ENCODE results near the gene B3GNT2.
"Not testable (repeated sequence)": the region's sequence is repeated elsewhere in the genome, so short reads cannot be mapped to it uniquely, and the experiment has no call there.

B3GNT2 gene

GRCh38 chr2:62152000-62152399 is 43.9 kb upstream of the B3GNT2 start:
- TF ChIP-seq CTCF (IDR thresholded peaks at IDR 0.05; ENCODE audit: low read depth, low read length) = no peak
- DNase-seq = no peak
- H3K9me3 ChIP-seq (ENCODE audit: severe bottlenecking) = peaks cover 4% of the 10 kb centered on the region
- H3K27me3 ChIP-seq (ENCODE audit: insufficient read depth, low read depth, severe bottlenecking) = no peaks in the 10 kb centered on the region
- H3K36me3 ChIP-seq = no peaks in the 10 kb centered on the region
- H3K27ac ChIP-seq = no peak overlapping the region
- H3K4me3 ChIP-seq (ENCODE audit: low read depth, low read length) = no peak overlapping the region

- Histone ChIP-seq H3K4me3 (ENCODE audit: low read depth, low read length) (no peak overlapping the region), H3K9me3 (ENCODE audit: severe bottlenecking) (peaks cover 4% of the 10 kb centered on the region), H3K36me3 (no peaks in the 10 kb centered on the region), H3K27me3 (ENCODE audit: insufficient read depth, low read depth, severe bottlenecking) (peaks cover 9% of the 10 kb centered on the region), H3K27ac (no peak overlapping the region)
- no peak for TF ChIP-seq CTCF (IDR thresholded peaks at IDR 0.05; ENCODE audit: low read depth, low read length)
- no peak for DNase-seq
Observed at GRCh38 chr2:62156861-62157496, 38.9 kb upstream of the B3GNT2 start.

GRCh38 chr2:62158444-62159121 is 37.3 kb upstream of the B3GNT2 start:
- no peak for TF ChIP-seq CTCF (IDR thresholded peaks at IDR 0.05; ENCODE audit: low read depth, low read length)
- no peak overlapping the region for H3K4me3 ChIP-seq (ENCODE audit: low read depth, low read length)
- peaks cover 17% of the 10 kb centered on the region for H3K27me3 ChIP-seq (ENCODE audit: insufficient read depth, low read depth, severe bottlenecking)

GRCh38 chr2:62160691-62161090 is 35.2 kb upstream of the B3GNT2 start:
- H3K4me3 ChIP-seq (ENCODE audit: low read depth, low read length); H3K36me3 ChIP-seq; DNase-seq; H3K27ac ChIP-seq; H3K9me3 ChIP-seq (ENCODE audit: severe bottlenecking): not testable (repeated sequence)
- peaks cover 34% of the 10 kb centered on the region for H3K27me3 ChIP-seq (ENCODE audit: insufficient read depth, low read depth, severe bottlenecking)

More at GRCh38 chr2:62158444-62159121, 37.3 kb upstream of the B3GNT2 start:
- Histone ChIP-seq H3K27ac (no peak overlapping the region), H3K9me3 (ENCODE audit: severe bottlenecking) (peaks cover 4% of the 10 kb centered on the region), H3K36me3 (no peaks in the 10 kb centered on the region)
- DNase-seq = no peak

- no peak overlapping the region for H3K27ac ChIP-seq
- no peak for TF ChIP-seq CTCF (IDR thresholded peaks at IDR 0.05; ENCODE audit: low read depth, low read length)
- peaks cover 41% of the 10 kb centered on the region for H3K27me3 ChIP-seq (ENCODE audit: insufficient read depth, low read depth, severe bottlenecking)
- DNase-seq = peak; percentile 41
- no peak overlapping the region for H3K4me3 ChIP-seq (ENCODE audit: low read depth, low read length)
- H3K9me3 ChIP-seq (ENCODE audit: severe bottlenecking) = no peaks in the 10 kb centered on the region
- no peaks in the 10 kb centered on the region for H3K36me3 ChIP-seq
Observed at GRCh38 chr2:62163106-62163831, 32.6 kb upstream of the B3GNT2 start.

GRCh38 chr2:62163834-62164233 is 32.1 kb upstream of the B3GNT2 start:
- no peak overlapping the region for H3K4me3 ChIP-seq (ENCODE audit: low read depth, low read length)
- peaks cover 41% of the 10 kb centered on the region for H3K27me3 ChIP-seq (ENCODE audit: insufficient read depth, low read depth, severe bottlenecking)
- TF ChIP-seq CTCF (IDR thresholded peaks at IDR 0.05; ENCODE audit: low read depth, low read length) = no peak
- no peak for DNase-seq
- no peaks in the 10 kb centered on the region for H3K36me3 ChIP-seq
- H3K27ac ChIP-seq = no peak overlapping the region
- no peaks in the 10 kb centered on the region for H3K9me3 ChIP-seq (ENCODE audit: severe bottlenecking)
